OCI-LY3 (cell line): ENCODE measurements around the gene ACOT6.
"Not testable (repeated sequence)": the region's sequence is repeated elsewhere in the genome, so short reads cannot be mapped to it uniquely, and the experiment has no call there.

Source experiments
- EZH2phosphoT487 ChIP-seq: fragments of 200-600 bp; shearing (Covaris generic); IDR thresholded peaks from 2 replicates; pipeline ENCODE4 v1.6.1; 2018; ENCODE audit warnings: antibody characterized with exemption, mixed run types, low read depth
- TF ChIP-seq, protein P1 (sequence below): fragments of 200-600, 300-600 bp; sonication (generic); IDR thresholded peaks from 2 replicates; pipeline ENCODE4 v1.5.1; 2014; ENCODE audit warnings: antibody characterized with exemption, low read length, low read depth

DNA sequence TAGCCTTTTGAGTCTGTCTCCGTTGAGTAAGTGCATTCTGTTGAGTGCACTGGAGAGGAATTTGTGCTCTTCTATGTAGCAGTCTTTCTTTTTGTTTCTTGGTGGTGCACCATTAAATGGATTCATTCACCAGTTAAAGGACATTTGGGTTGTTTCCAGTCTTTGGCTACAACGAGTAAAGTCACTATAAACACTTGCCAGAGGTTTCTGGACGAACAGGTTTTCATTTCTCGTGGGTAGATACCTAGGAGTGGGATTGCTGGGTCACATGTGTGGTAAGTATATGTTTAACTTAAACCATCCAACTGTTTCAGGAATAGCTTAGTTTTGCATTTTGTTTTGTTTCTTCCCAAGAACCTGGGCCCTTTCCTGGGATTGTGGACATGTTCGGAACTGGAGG is 39.3 kb upstream of the ACOT6 start:
- TF ChIP-seq, protein P1, sequence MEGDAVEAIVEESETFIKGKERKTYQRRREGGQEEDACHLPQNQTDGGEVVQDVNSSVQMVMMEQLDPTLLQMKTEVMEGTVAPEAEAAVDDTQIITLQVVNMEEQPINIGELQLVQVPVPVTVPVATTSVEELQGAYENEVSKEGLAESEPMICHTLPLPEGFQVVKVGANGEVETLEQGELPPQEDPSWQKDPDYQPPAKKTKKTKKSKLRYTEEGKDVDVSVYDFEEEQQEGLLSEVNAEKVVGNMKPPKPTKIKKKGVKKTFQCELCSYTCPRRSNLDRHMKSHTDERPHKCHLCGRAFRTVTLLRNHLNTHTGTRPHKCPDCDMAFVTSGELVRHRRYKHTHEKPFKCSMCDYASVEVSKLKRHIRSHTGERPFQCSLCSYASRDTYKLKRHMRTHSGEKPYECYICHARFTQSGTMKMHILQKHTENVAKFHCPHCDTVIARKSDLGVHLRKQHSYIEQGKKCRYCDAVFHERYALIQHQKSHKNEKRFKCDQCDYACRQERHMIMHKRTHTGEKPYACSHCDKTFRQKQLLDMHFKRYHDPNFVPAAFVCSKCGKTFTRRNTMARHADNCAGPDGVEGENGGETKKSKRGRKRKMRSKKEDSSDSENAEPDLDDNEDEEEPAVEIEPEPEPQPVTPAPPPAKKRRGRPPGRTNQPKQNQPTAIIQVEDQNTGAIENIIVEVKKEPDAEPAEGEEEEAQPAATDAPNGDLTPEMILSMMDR: not testable (repeated sequence)
- TF ChIP-seq EZH2phosphoT487: not testable (repeated sequence)
